Kidney epithelial cell (primary cell): ENCODE measurements around the gene HSPD1. TPM values are rescaled to one million over a fixed set of nuclear protein-coding genes. Genes with fewer than 3 reads are reported as not detected.
A peak's percentile ranks its signal among the peaks of the same experiment; 100 is the strongest.

ENCODE experiments used
- DNase-seq: peaks from one replicate; pipeline ENCODE4 v3.0.0-alpha.2; 2010; ENCODE audit warnings: low read depth
- H3K27me3 ChIP-seq: 2 replicates; pipeline ENCODE4 v1.6.0; 2011; ENCODE audit warnings: low read length; ENCODE audit not compliant: control insufficient read depth, insufficient read depth
- H3K36me3 ChIP-seq: 2 replicates; pipeline ENCODE4 v1.5.1; 2011; ENCODE audit warnings: low read length; ENCODE audit not compliant: control insufficient read depth, insufficient read depth
- H3K4me3 ChIP-seq: 2 replicates; pipeline ENCODE4 v1.5.1; 2011; ENCODE audit warnings: low read depth, mild to moderate bottlenecking, control low read depth, low read length
- CTCF ChIP-seq: IDR thresholded peaks from 2 replicates; pipeline ENCODE4 v1.5.1; 2011; ENCODE audit warnings: mild to moderate bottlenecking, moderate library complexity, low read length, control low read depth, inconsistent platforms; ENCODE audit not compliant: insufficient read depth, poor library complexity, severe bottlenecking
- total RNA-seq: library from RNA; depleted of rRNA; stranded (reverse); fragments of >200 nt; gene quantifications from 2 replicates; pipeline ENCODE4 v1.2.3, GENCODE V29; 2015

The HSPD1 gene
- total RNA-seq, 1 donor from 2014 or later, result 237 TPM

GRCh38 chr2:197472166-197472565 lies 27.5 kb downstream of the HSPD1 start:
- Histone ChIP-seq H3K4me3 (no peak overlapping the region), H3K36me3 (no peaks in the 10 kb centered on the region), H3K27me3 (no peaks in the 10 kb centered on the region)
- no peak for TF ChIP-seq CTCF
- no peak for DNase-seq

GRCh38 chr2:197464175-197464574 lies 35.5 kb downstream of the HSPD1 start:
- no peak overlapping the region for H3K4me3 ChIP-seq
- no peak for DNase-seq
- H3K36me3 ChIP-seq, result peaks cover 2% of the 10 kb centered on the region
- no peaks in the 10 kb centered on the region for H3K27me3 ChIP-seq
- no peak for TF ChIP-seq CTCF

GRCh38 chr2:197461057-197461456 lies 38.6 kb downstream of the HSPD1 start:
- no peak for TF ChIP-seq CTCF
- no peaks in the 10 kb centered on the region for H3K27me3 ChIP-seq
- H3K4me3 ChIP-seq, result no peak overlapping the region
- no peak for DNase-seq
- H3K36me3 ChIP-seq, result peaks cover 2% of the 10 kb centered on the region

- DNase-seq, result no peak
- Histone ChIP-seq H3K27me3 (no peaks in the 10 kb centered on the region), H3K36me3 (peaks cover 2% of the 10 kb centered on the region), H3K4me3 (no peak overlapping the region)
- no peak for TF ChIP-seq CTCF
These were observed 39.0 kb downstream of the HSPD1 start for GRCh38 chr2:197460649-197461048.

- no peaks in the 10 kb centered on the region for H3K36me3 ChIP-seq
- no peak for DNase-seq
- no peak for TF ChIP-seq CTCF
- H3K4me3 ChIP-seq, result no peak overlapping the region
- no peaks in the 10 kb centered on the region for H3K27me3 ChIP-seq
These were observed 44.2 kb downstream of the HSPD1 start for GRCh38 chr2:197455428-197455827.

GRCh38 chr2:197454923-197455322 lies 44.7 kb downstream of the HSPD1 start:
- no peak for DNase-seq
- Histone ChIP-seq H3K27me3 (no peaks in the 10 kb centered on the region), H3K4me3 (peak overlapping the region; percentile 99), H3K36me3 (no peaks in the 10 kb centered on the region)
- no peak for TF ChIP-seq CTCF
